ENCODE data around the gene GINS3. TPM values are rescaled to one million over a fixed set of nuclear protein-coding genes. Genes with fewer than 3 reads are reported as not detected.

Gene GINS3
- total and polyA plus RNA-seq, 11 donors: 3.9 to 20.2 (median 7.1) TPM

DNA sequence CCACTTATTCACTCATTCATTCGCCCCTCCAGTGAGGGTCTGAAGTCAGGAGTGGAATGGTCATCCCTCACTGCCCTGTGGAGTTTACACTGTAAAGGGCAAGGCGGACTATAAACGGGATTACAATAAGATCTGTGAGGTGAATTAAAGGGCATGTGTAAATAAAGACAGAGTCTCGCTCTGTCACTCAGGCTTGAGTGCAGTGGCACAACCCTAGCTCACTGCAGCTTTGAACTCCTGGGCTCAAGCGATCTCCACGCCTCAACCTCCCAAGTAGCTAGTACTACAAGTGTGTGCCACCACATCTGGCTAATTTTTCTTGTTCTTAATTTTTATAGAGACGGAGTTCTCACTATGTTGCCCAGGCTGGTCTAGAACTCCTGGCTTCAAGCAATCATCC lies 25.8 kb downstream of the GINS3 start:
- 60 to 82% (median 72%) methylated on average over 7 of the region's 7 CpGs for WGBS, 4 donors
- Histone ChIP-seq H3K27ac (peak overlapping the region; percentile 83 to 99 (median 92)), H3K4me3 (no peak overlapping the region), H3K27me3 (no peaks in the 10 kb centered on the region), H3K9me3 (no peaks in the 10 kb centered on the region), H3K36me3 (no peaks in the 10 kb centered on the region), H3K4me1 (peaks cover 0 to 57% (median 11%) of the 10 kb centered on the region in 12 donors)
- TF ChIP-seq, protein P1, sequence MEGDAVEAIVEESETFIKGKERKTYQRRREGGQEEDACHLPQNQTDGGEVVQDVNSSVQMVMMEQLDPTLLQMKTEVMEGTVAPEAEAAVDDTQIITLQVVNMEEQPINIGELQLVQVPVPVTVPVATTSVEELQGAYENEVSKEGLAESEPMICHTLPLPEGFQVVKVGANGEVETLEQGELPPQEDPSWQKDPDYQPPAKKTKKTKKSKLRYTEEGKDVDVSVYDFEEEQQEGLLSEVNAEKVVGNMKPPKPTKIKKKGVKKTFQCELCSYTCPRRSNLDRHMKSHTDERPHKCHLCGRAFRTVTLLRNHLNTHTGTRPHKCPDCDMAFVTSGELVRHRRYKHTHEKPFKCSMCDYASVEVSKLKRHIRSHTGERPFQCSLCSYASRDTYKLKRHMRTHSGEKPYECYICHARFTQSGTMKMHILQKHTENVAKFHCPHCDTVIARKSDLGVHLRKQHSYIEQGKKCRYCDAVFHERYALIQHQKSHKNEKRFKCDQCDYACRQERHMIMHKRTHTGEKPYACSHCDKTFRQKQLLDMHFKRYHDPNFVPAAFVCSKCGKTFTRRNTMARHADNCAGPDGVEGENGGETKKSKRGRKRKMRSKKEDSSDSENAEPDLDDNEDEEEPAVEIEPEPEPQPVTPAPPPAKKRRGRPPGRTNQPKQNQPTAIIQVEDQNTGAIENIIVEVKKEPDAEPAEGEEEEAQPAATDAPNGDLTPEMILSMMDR (IDR thresholded peaks at IDR 0.05): no peak
- TF ChIP-seq POLR2A (IDR thresholded peaks at IDR 0.05): no peak
- DNase-seq: no peak
- ATAC-seq: peak; percentile 1 to 11 (median 2)
- intact Hi-C loops (cut with DNase I): loop anchor here in 3 of 10 donors (2.0 to 5.0 kb wide), 2 partner anchors 44 to 45 kb away; no protein-coding TSS in a partner anchor

DNA sequence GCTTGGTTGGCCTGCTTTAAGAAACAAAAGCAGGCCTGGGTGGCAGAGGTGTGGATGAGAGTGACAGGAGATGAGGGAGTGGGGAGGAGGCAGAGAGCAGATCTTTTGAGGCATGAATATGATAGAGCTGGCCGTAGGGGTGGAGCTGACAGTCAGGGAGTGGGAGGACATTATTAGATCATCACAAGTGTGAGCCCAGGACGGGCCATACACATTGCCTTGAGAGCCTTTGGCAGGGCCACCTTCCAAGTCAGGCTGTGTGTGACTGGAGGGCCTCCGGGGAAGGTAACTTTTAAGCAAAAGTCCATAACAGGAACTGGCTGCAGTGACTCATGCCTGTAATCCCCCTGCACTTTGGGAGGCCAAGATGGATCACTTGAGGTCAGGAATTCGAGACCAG lies 26.3 kb downstream of the GINS3 start:
- 19 to 27% (median 24%) methylated on average over 4 of the region's 4 CpGs for WGBS, 4 donors
- intact Hi-C loops (cut with DNase I): loop anchor here in 3 of 10 donors (2.0 to 5.0 kb wide), 2 partner anchors 44 kb away; no protein-coding TSS in a partner anchor
- Histone ChIP-seq H3K4me3 (no peak overlapping the region), H3K4me1 (peaks cover 0 to 55% (median 11%) of the 10 kb centered on the region in 12 donors), H3K36me3 (no peaks in the 10 kb centered on the region), H3K27me3 (no peaks in the 10 kb centered on the region), H3K9me3 (no peaks in the 10 kb centered on the region), H3K27ac (peak overlapping the region; percentile 83 to 99 (median 92))
- peak in 1 of 2 donors; percentile 37 for TF ChIP-seq POLR2A (IDR thresholded peaks at IDR 0.05)
- TF ChIP-seq, protein P1 (IDR thresholded peaks at IDR 0.05): no peak
- DNase-seq (peak; percentile 67 to 91 (median 69)), ATAC-seq (peak; percentile 84 to 88 (median 86))

DNA sequence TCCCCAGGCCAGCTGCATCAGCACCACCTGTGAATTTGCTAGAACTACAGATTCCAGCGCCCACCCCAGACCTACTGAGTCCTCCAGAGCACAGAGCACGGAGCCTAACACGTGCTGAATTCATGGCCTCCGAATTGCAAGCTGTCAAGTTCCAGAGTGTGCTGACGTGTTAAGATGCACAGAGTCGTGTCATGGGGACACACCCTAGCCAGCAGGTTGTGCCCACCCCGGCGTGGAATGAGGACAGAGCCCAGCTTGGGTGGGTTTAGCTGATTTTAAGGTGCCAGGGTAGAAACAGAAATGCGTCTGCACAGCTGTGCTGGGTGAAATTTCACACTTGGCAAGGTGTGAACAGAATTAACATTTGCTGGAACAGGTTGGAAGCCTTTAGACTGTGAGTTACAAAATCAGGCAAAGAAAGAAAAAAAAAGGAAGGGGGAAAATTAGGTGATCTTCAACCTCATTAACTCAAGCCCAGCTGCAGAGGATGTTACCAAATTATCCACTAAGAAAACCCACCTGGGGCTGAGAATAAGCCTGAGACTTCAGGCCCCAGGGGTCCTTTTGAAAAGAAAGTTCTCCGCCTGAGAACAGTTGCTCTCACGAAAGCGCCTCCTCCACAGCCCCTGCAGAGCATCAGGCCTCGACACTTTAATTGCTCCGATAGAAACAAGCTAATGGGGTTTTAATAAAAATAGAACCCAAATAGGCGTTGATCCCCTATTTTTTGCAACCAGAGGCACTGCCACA lies 27.1 kb downstream of the GINS3 start:
- Histone ChIP-seq H3K27ac (peak overlapping the region; percentile 83 to 99 (median 92)), H3K27me3 (no peaks in the 10 kb centered on the region), H3K4me3 (no peak overlapping the region), H3K4me1 (peaks cover 0 to 58% (median 11%) of the 10 kb centered on the region in 12 donors), H3K36me3 (no peaks in the 10 kb centered on the region), H3K9me3 (no peaks in the 10 kb centered on the region)
- TF ChIP-seq POLR2A (IDR thresholded peaks at IDR 0.05): no peak
- TF ChIP-seq, protein P1 (IDR thresholded peaks at IDR 0.05): no peak
- DNase-seq (peak in 1 of 5 donors; percentile 41), ATAC-seq (no peak)
- 63 to 70% (median 64%) methylated on average over 15 of the region's 15 CpGs for WGBS, 4 donors
- intact Hi-C loops (cut with DNase I): loop anchor here in 3 of 10 donors (2.0 to 5.0 kb wide), 2 partner anchors 43 kb away; no protein-coding TSS in a partner anchor

DNA sequence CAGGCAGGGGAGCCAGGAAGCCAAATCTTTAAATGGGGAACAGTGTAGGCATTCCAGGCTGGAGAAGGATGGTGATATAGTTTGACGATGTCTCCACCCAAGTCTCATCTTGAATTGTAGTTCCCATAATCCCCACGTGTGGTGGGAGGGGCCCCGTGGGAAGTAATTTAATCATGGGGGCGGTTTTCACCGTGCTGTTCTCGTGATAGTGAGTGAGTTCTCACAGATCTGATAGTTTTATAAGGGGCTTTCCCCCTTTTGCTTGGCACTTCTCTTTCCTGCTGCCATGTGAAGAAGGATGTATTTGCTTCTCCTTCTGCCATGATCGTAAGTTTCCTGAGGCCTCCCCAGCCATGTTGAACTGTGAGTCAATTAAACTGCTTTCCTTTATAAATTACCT lies 28.8 kb downstream of the GINS3 start:
- DNase-seq (no peak), ATAC-seq (no peak)
- Histone ChIP-seq H3K27ac (peak overlapping the region; percentile 55 to 97 (median 86)), H3K4me3 (peak overlapping the region in 2 of 12 donors; percentile 17 to 44), H3K9me3 (no peaks in the 10 kb centered on the region), H3K36me3 (no peaks in the 10 kb centered on the region), H3K4me1 (peaks cover 0 to 47% (median 10%) of the 10 kb centered on the region in 12 donors), H3K27me3 (no peaks in the 10 kb centered on the region)
- intact Hi-C loops (cut with DNase I): no loop called here
- no peak for TF ChIP-seq POLR2A (IDR thresholded peaks at IDR 0.05)
- WGBS, 4 donors: 37 to 50% (median 43%) methylated on average over 7 of the region's 7 CpGs

Measured in heart left ventricle (tissue), 16 donors.